Measurements from ENCODE around the gene ETS2.

- TF ChIP-seq CTCF (conservative IDR thresholded peaks at IDR 0.05; ENCODE audit: low read depth, low read length) = no peak
- no peak for TF ChIP-seq EZH2phosphoT487 (IDR thresholded peaks at IDR 0.05; ENCODE audit: borderline replicate concordance, low read length)
- no peak for TF ChIP-seq EZH2 (IDR thresholded peaks at IDR 0.05; ENCODE audit: low read length, unreplicated experiment)
Measured at GRCh38 chr21:38785483-38785882, 20.2 kb upstream of the ETS2 start.
